HEK293T (cell line): ENCODE results near the gene KIAA1755.

Experiments used
- CTCF ChIA-PET: fragments of 350-600 bp; formaldehyde crosslinking; extraction: SDS; loops from one replicate; lab custom pipeline; 2021; ENCODE audit warnings: antibody characterized with exemption, inconsistent platforms; lab: Yijun Ruan, JAX
- POLR2A ChIA-PET: fragments of 350-600 bp; formaldehyde crosslinking; extraction: SDS; loops from one replicate; lab custom pipeline; 2020; ENCODE audit warnings: antibody characterized with exemption, inconsistent platforms; lab: Yijun Ruan, JAX
- DNase-seq: peaks from one replicate; pipeline ENCODE4 v3.0.0; 2012; ENCODE audit warnings: mixed read lengths; ENCODE audit errors: extremely low spot score
- ARNT ChIP-seq: fragments of 450-650 bp; IDR thresholded peaks from 2 replicates; pipeline ENCODE4 v1.6.1; 2017; ENCODE audit warnings: mild to moderate bottlenecking
- BHLHE40 ChIP-seq: fragments of 450-650 bp; IDR thresholded peaks from 2 replicates; pipeline ENCODE4 v1.6.1; 2016; ENCODE audit warnings: mild to moderate bottlenecking, moderate library complexity, borderline replicate concordance
- CTBP1 ChIP-seq: fragments of 450-650 bp; IDR thresholded peaks from 2 replicates; pipeline ENCODE4 v1.6.1; 2016; ENCODE audit warnings: borderline replicate concordance
- ELF4 ChIP-seq: fragments of 450-650 bp; IDR thresholded peaks from 2 replicates; pipeline ENCODE4 v1.6.1; 2017; ENCODE audit warnings: antibody characterized with exemption
- FOXA1 ChIP-seq: fragments of 450-650 bp; IDR thresholded peaks from 2 replicates; pipeline ENCODE4 v1.6.1; 2016; ENCODE audit warnings: mild to moderate bottlenecking
- FOXK2 ChIP-seq: fragments of 450-650 bp; IDR thresholded peaks from 2 replicates; pipeline ENCODE4 v1.6.1; 2016; ENCODE audit warnings: mild to moderate bottlenecking
- FOXM1 ChIP-seq: fragments of 450-650 bp; IDR thresholded peaks from 2 replicates; pipeline ENCODE4 v1.6.1; 2017; ENCODE audit warnings: mild to moderate bottlenecking, borderline replicate concordance
- HDGF ChIP-seq: fragments of 450-650 bp; IDR thresholded peaks from 2 replicates; pipeline ENCODE4 v1.6.1; 2017; ENCODE audit warnings: antibody characterized with exemption, borderline replicate concordance
- L3MBTL2 ChIP-seq: fragments of 450-650 bp; conservative IDR thresholded peaks from 2 replicates; pipeline ENCODE4 v1.6.1; 2016; ENCODE audit warnings: mild to moderate bottlenecking
- LEF1 ChIP-seq: fragments of 450-650 bp; IDR thresholded peaks from 2 replicates; pipeline ENCODE4 v1.6.1; 2017; ENCODE audit warnings: mild to moderate bottlenecking, borderline replicate concordance
- NFRKB ChIP-seq: fragments of 450-650 bp; IDR thresholded peaks from 2 replicates; pipeline ENCODE4 v1.6.1; 2016; ENCODE audit warnings: mild to moderate bottlenecking, moderate library complexity
- PKNOX1 ChIP-seq: fragments of 450-650 bp; IDR thresholded peaks from 2 replicates; pipeline ENCODE4 v1.6.1; 2016
- SP1 ChIP-seq: fragments of 450-650 bp; IDR thresholded peaks from 2 replicates; pipeline ENCODE4 v1.6.1; 2017
- SUZ12 ChIP-seq: fragments of 450-650 bp; IDR thresholded peaks from 2 replicates; pipeline ENCODE4 v1.6.1; 2016; ENCODE audit warnings: mild to moderate bottlenecking
- TARDBP ChIP-seq: fragments of 450-650 bp; IDR thresholded peaks from 2 replicates; pipeline ENCODE4 v1.6.1; 2016
- ZNF384 ChIP-seq: fragments of 450-650 bp; IDR thresholded peaks from 2 replicates; pipeline ENCODE4 v1.6.1; 2016

Gene KIAA1755

GRCh38 chr20:38305541-38305940 is 45.0 kb upstream of the KIAA1755 start:
- POLR2A ChIA-PET = no interaction called here
- no peak for DNase-seq
- TF ChIP-seq CTBP1 (no peak), TARDBP (no peak)
- CTCF ChIA-PET = no interaction called here

- POLR2A ChIA-PET = no interaction called here
These were observed 44.4 kb upstream of the KIAA1755 start for GRCh38 chr20:38304845-38305447.

GRCh38 chr20:38303908-38304379 is 43.4 kb upstream of the KIAA1755 start, which contains the start of gene BPI:
Gene BPI, plus strand, starts transcription at chr20:38304156. Its CDS starts 68 bp downstream, at chr20:38304224.
- DNase-seq = no peak
- POLR2A ChIA-PET = no interaction called here
- CTCF ChIA-PET = no interaction called here
- no peak for TF ChIP-seq BHLHE40
- TF ChIP-seq TARDBP = no peak
- TF ChIP-seq FOXM1 = no peak

More at GRCh38 chr20:38304845-38305447, 44.4 kb upstream of the KIAA1755 start:
- TF ChIP-seq HDGF = no peak
- peak; percentile 65 for DNase-seq
- CTCF ChIA-PET = interaction anchor here (1.1 kb wide), 1 partner anchor 81 kb away, joined by 3 read pairs; no protein-coding TSS in a partner anchor

GRCh38 chr20:38302786-38303185 is 42.3 kb upstream of the KIAA1755 start:
- ChIA-PET CTCF (interaction anchor here (0.8 kb wide), 1 partner anchor 411 kb away, joined by 3 read pairs; no protein-coding TSS in a partner anchor), POLR2A (no interaction called here)
- no peak for TF ChIP-seq HDGF
- no peak for TF ChIP-seq L3MBTL2
- no peak for TF ChIP-seq LEF1
- no peak for TF ChIP-seq CTBP1
- TF ChIP-seq SP1 = no peak
- no peak for TF ChIP-seq SUZ12
- TF ChIP-seq BHLHE40 = no peak
- no peak for DNase-seq

- TF ChIP-seq NFRKB (no peak), BHLHE40 (no peak), ARNT (no peak), SUZ12 (no peak), ZNF384 (no peak), FOXK2 (no peak), HDGF (no peak), FOXM1 (no peak), L3MBTL2 (no peak), LEF1 (no peak), SP1 (no peak)
- ChIA-PET CTCF (interaction anchor here (1.8 kb wide), 1 partner anchor 244 kb away, joined by 4 read pairs; no protein-coding TSS in a partner anchor), POLR2A (no interaction called here)
- no peak for DNase-seq
These were observed 40.8 kb upstream of the KIAA1755 start for GRCh38 chr20:38301309-38301708.

GRCh38 chr20:38300438-38300837 is 39.9 kb upstream of the KIAA1755 start:
- CTCF ChIA-PET = interaction anchor here (1.8 kb wide), 1 partner anchor 243 kb away, joined by 4 read pairs; no protein-coding TSS in a partner anchor
- no peak for TF ChIP-seq FOXM1
- TF ChIP-seq ELF4 = no peak
- TF ChIP-seq FOXA1 = no peak
- no peak for TF ChIP-seq LEF1
- no peak for TF ChIP-seq L3MBTL2
- TF ChIP-seq FOXK2 = no peak
- no peak for TF ChIP-seq CTBP1
- no peak for TF ChIP-seq NFRKB
- no peak for TF ChIP-seq PKNOX1
- TF ChIP-seq SUZ12 = no peak
- no peak for TF ChIP-seq SP1
- TF ChIP-seq BHLHE40 = no peak
- POLR2A ChIA-PET = no interaction called here

GRCh38 chr20:38299963-38300362 is 39.4 kb upstream of the KIAA1755 start:
- DNase-seq = no peak
- CTCF ChIA-PET = interaction anchor here (1.8 kb wide), 1 partner anchor 242 kb away, joined by 4 read pairs; no protein-coding TSS in a partner anchor

More at GRCh38 chr20:38300438-38300837, 39.9 kb upstream of the KIAA1755 start:
- DNase-seq = no peak

More at GRCh38 chr20:38299963-38300362, 39.4 kb upstream of the KIAA1755 start:
- POLR2A ChIA-PET = no interaction called here
- TF ChIP-seq CTBP1 = no peak
- no peak for TF ChIP-seq PKNOX1
- TF ChIP-seq L3MBTL2 = no peak
- no peak for TF ChIP-seq FOXK2
- no peak for TF ChIP-seq FOXM1
- TF ChIP-seq SP1 = no peak
- no peak for TF ChIP-seq BHLHE40
- no peak for TF ChIP-seq SUZ12
- TF ChIP-seq ELF4 = no peak
- TF ChIP-seq LEF1 = no peak
- no peak for TF ChIP-seq ARNT
- TF ChIP-seq FOXA1 = no peak
